GM12892 (cell line): Measurements from ENCODE around the gene MYORG.

Source experiments
- POLR2A ChIP-seq: IDR thresholded peaks from 2 replicates; pipeline ENCODE4 v1.6.1; 2011; ENCODE audit warnings: low read depth, low read length, control low read depth
- POLR2AphosphoS5 ChIP-seq: IDR thresholded peaks from 2 replicates; pipeline ENCODE4 v1.6.1; 2011; ENCODE audit warnings: low read depth, low read length, control low read depth
- TAF1 ChIP-seq: IDR thresholded peaks from 2 replicates; pipeline ENCODE4 v1.6.1; 2011; ENCODE audit warnings: low read depth, mild to moderate bottlenecking, control low read depth, low read length, borderline replicate concordance

DNA sequence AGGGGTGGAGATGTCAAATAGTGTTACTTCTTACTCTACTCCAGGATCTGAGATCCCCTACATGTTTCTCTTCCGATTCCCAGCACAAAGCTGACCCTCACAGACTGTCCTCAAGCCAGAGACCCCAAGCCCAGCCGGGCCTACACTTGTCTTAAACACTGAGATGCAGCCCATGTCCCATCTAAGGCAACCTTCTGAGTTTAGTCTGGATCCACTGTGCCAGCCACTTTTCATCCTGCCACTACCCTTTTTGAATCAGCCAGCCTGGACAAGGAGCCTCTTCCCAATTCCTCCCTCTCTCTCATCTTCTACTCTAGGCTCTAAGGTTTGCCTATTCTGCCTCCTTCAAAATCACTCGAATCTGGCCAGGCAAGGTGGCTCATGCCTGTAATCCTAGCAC, 6.2 kb upstream of the MYORG start:
- TF ChIP-seq POLR2A (no peak), TAF1 (no peak), POLR2AphosphoS5 (no peak)
